ENCODE data around the gene LURAP1L. TPM values are rescaled to one million over a fixed set of nuclear protein-coding genes. Genes with fewer than 3 reads are reported as not detected.

The LURAP1L gene
- total RNA-seq, 2 experiments from 2014 or later = not detected

DNA sequence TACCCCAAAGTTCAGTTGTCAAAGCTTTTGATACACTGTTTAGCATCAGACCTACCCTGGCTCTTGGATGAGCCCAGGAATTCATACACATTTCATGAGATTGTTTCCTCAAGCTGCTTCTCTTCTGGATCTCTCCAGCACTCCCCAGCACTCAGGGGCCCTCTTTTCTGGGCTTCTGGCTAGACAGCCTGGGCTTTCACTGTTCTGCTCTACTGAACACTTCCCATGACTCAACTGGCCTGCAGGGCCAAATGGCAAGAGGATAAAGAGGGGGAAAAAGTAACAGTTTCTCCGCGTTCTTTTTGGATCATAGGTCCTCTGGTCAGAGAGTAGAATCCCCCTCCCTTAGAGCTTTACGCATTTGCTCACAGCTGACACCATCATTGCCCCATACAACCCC, 20.9 kb upstream of the LURAP1L start:
- TF ChIP-seq, protein P1, sequence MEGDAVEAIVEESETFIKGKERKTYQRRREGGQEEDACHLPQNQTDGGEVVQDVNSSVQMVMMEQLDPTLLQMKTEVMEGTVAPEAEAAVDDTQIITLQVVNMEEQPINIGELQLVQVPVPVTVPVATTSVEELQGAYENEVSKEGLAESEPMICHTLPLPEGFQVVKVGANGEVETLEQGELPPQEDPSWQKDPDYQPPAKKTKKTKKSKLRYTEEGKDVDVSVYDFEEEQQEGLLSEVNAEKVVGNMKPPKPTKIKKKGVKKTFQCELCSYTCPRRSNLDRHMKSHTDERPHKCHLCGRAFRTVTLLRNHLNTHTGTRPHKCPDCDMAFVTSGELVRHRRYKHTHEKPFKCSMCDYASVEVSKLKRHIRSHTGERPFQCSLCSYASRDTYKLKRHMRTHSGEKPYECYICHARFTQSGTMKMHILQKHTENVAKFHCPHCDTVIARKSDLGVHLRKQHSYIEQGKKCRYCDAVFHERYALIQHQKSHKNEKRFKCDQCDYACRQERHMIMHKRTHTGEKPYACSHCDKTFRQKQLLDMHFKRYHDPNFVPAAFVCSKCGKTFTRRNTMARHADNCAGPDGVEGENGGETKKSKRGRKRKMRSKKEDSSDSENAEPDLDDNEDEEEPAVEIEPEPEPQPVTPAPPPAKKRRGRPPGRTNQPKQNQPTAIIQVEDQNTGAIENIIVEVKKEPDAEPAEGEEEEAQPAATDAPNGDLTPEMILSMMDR (conservative IDR thresholded peaks at IDR 0.05; ENCODE audit: low read length) = no peak
- no peak for TF ChIP-seq EZH2phosphoT487 (IDR thresholded peaks at IDR 0.05; ENCODE audit: borderline replicate concordance, low read depth, low read length)
- intact Hi-C loops (cut with micrococcal nuclease; ENCODE audit: unreplicated experiment) = no loop called here
- no peak overlapping the region for H3K4me2 ChIP-seq (ENCODE audit: low read length)
- no peaks in the 10 kb centered on the region for H3K4me1 ChIP-seq (ENCODE audit: insufficient read depth, low read length, poor library complexity, severe bottlenecking)
- H3K4me3 ChIP-seq (ENCODE audit: low read depth, low read length, poor library complexity, severe bottlenecking) = no peak overlapping the region
- no peaks in the 10 kb centered on the region for H4K20me1 ChIP-seq (ENCODE audit: insufficient read depth, low read length)
- no peak for DNase-seq (ENCODE audit: low spot score)
- POLR2A ChIA-PET = no interaction called here
- H3K27ac ChIP-seq (ENCODE audit: low read depth, low read length, poor library complexity, severe bottlenecking) = no peak overlapping the region
- H3K79me2 ChIP-seq (ENCODE audit: insufficient read depth, low read depth, low read length) = no peaks in the 10 kb centered on the region
- no peak overlapping the region for H2AFZ ChIP-seq (ENCODE audit: low read length)
- no peaks in the 10 kb centered on the region for H3K9me3 ChIP-seq (ENCODE audit: low read length)
- CTCF ChIA-PET (ENCODE audit: unreplicated experiment) = interaction anchor here (0.8 kb wide), 1 partner anchor 18 kb away, joined by 3 read pairs; no protein-coding TSS in a partner anchor
- no peaks in the 10 kb centered on the region for H3K36me3 ChIP-seq (ENCODE audit: insufficient read depth, low read length)
- no TSS peak for BruUV-seq (replicated peaks)
- H3K9me2 ChIP-seq (ENCODE audit: insufficient read depth, low read length) = no peaks in the 10 kb centered on the region

DNA sequence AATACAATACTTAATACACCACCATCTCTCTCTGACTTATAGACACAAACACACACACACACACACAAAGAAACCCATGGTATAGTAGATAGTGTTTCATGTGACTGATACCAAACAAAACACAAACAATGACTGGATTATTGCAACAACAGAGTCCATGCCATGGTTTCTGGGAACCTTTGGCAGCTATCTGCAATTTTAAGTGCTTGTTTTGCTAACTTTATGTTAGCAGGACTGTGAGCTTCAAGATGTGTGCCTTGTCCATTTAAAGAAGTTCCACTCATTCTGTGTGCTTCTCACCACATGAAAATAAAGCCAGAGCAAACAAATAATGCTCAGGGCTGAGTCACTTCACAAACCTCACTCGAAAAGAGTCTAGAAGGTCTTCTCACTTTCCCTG, 15.1 kb upstream of the LURAP1L start:
- no peak for TF ChIP-seq EZH2phosphoT487 (IDR thresholded peaks at IDR 0.05; ENCODE audit: borderline replicate concordance, low read depth, low read length)
- TF ChIP-seq, protein P1 (conservative IDR thresholded peaks at IDR 0.05; ENCODE audit: low read length) = no peak
- no peaks in the 10 kb centered on the region for H3K4me1 ChIP-seq (ENCODE audit: insufficient read depth, low read length, poor library complexity, severe bottlenecking)
- no peak overlapping the region for H3K4me2 ChIP-seq (ENCODE audit: low read length)
- H4K20me1 ChIP-seq (ENCODE audit: insufficient read depth, low read length) = no peaks in the 10 kb centered on the region
- ChIA-PET CTCF (ENCODE audit: unreplicated experiment) (no interaction called here), POLR2A (interaction anchor here (0.5 kb wide), 1 partner anchor 1343 kb away, joined by 3 read pairs; no protein-coding TSS in a partner anchor)
- no peaks in the 10 kb centered on the region for H3K9me2 ChIP-seq (ENCODE audit: insufficient read depth, low read length)
- no peak overlapping the region for H3K27ac ChIP-seq (ENCODE audit: low read depth, low read length, poor library complexity, severe bottlenecking)
- H3K9me3 ChIP-seq (ENCODE audit: low read length) = no peaks in the 10 kb centered on the region
- H2AFZ ChIP-seq (ENCODE audit: low read length) = no peak overlapping the region
- no TSS peak for BruUV-seq (replicated peaks)
- no peaks in the 10 kb centered on the region for H3K79me2 ChIP-seq (ENCODE audit: insufficient read depth, low read depth, low read length)
- intact Hi-C loops (cut with micrococcal nuclease; ENCODE audit: unreplicated experiment) = no loop called here
- no peak for DNase-seq (ENCODE audit: low spot score)
- H3K4me3 ChIP-seq (ENCODE audit: low read depth, low read length, poor library complexity, severe bottlenecking) = no peak overlapping the region
- H3K36me3 ChIP-seq (ENCODE audit: insufficient read depth, low read length) = no peaks in the 10 kb centered on the region

DNA sequence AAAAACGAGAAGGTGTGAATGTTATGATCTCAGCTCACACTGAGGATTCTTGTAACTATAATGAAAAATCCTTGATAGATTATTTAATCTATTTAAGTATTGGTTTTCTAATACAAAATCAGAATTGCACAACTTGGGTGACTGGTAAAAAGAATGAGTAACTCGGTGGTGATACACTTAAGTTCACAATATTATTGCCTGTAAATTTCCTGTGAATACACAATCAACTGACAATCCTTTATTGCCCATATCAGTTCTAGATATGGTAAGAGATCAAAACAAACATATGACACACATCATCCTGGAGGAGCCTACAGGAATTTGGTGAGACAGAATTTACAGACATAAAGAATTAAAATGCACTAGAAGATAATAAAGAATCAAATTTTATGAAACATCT, 14.1 kb upstream of the LURAP1L start:
- BruUV-seq (replicated peaks) = no TSS peak
- CTCF ChIA-PET (ENCODE audit: unreplicated experiment) = no interaction called here
- H3K4me3 ChIP-seq (ENCODE audit: low read depth, low read length, poor library complexity, severe bottlenecking) = no peak overlapping the region
- no peaks in the 10 kb centered on the region for H4K20me1 ChIP-seq (ENCODE audit: insufficient read depth, low read length)
- H2AFZ ChIP-seq (ENCODE audit: low read length) = no peak overlapping the region
- POLR2A ChIA-PET = no interaction called here
- H3K4me2 ChIP-seq (ENCODE audit: low read length) = no peak overlapping the region
- no peaks in the 10 kb centered on the region for H3K79me2 ChIP-seq (ENCODE audit: insufficient read depth, low read depth, low read length)
- DNase-seq (ENCODE audit: low spot score) = no peak
- H3K27ac ChIP-seq (ENCODE audit: low read depth, low read length, poor library complexity, severe bottlenecking) = no peak overlapping the region
- no peaks in the 10 kb centered on the region for H3K9me3 ChIP-seq (ENCODE audit: low read length)
- no peaks in the 10 kb centered on the region for H3K36me3 ChIP-seq (ENCODE audit: insufficient read depth, low read length)
- H3K9me2 ChIP-seq (ENCODE audit: insufficient read depth, low read length) = no peaks in the 10 kb centered on the region
- TF ChIP-seq, protein P1 (conservative IDR thresholded peaks at IDR 0.05; ENCODE audit: low read length) = no peak
- TF ChIP-seq EZH2phosphoT487 (IDR thresholded peaks at IDR 0.05; ENCODE audit: borderline replicate concordance, low read depth, low read length) = no peak
- intact Hi-C loops (cut with micrococcal nuclease; ENCODE audit: unreplicated experiment) = no loop called here
- H3K4me1 ChIP-seq (ENCODE audit: insufficient read depth, low read length, poor library complexity, severe bottlenecking) = no peaks in the 10 kb centered on the region

All from OCI-LY7 (cell line).